DOHH2 (cell line): ENCODE measurements around the gene PHKA2.

ENCODE experiments used
- EZH2phosphoT487 ChIP-seq: fragments of 200-600 bp; sonication (generic); IDR thresholded peaks from 2 replicates; pipeline ENCODE4 v1.6.1; 2017; ENCODE audit warnings: borderline replicate concordance, mild to moderate bottlenecking, antibody characterized with exemption, low read length, moderate library complexity, mixed read lengths
- TF ChIP-seq, protein P1 (sequence below): fragments of 200-600 bp; sonication (generic); IDR thresholded peaks from one replicate; pipeline ENCODE4 v1.5.1; 2014; ENCODE audit warnings: antibody characterized with exemption, mild to moderate bottlenecking, low read depth, low read length; ENCODE audit not compliant: poor library complexity, severe bottlenecking

GRCh38 chrX:18966624-18967023 lies 17.3 kb downstream of the PHKA2 start:
- TF ChIP-seq, protein P1, sequence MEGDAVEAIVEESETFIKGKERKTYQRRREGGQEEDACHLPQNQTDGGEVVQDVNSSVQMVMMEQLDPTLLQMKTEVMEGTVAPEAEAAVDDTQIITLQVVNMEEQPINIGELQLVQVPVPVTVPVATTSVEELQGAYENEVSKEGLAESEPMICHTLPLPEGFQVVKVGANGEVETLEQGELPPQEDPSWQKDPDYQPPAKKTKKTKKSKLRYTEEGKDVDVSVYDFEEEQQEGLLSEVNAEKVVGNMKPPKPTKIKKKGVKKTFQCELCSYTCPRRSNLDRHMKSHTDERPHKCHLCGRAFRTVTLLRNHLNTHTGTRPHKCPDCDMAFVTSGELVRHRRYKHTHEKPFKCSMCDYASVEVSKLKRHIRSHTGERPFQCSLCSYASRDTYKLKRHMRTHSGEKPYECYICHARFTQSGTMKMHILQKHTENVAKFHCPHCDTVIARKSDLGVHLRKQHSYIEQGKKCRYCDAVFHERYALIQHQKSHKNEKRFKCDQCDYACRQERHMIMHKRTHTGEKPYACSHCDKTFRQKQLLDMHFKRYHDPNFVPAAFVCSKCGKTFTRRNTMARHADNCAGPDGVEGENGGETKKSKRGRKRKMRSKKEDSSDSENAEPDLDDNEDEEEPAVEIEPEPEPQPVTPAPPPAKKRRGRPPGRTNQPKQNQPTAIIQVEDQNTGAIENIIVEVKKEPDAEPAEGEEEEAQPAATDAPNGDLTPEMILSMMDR = no peak
- no peak for TF ChIP-seq EZH2phosphoT487
